Measurements from ENCODE around the gene ZFP36L2. TPM values are rescaled to one million over a fixed set of nuclear protein-coding genes. Genes with fewer than 3 reads are reported as not detected.

ZFP36L2 gene
- total RNA-seq, 1 donor from 2014 or later, result 8.2 TPM

- H3K36me3 ChIP-seq (ENCODE audit: control insufficient read depth, insufficient read depth, low read length), result no peaks in the 10 kb centered on the region
- TF ChIP-seq CTCF (IDR thresholded peaks at IDR 0.05; ENCODE audit: insufficient read depth, low read length, severe bottlenecking), result no peak
- H3K4me3 ChIP-seq (ENCODE audit: low read depth, low read length), result no peak overlapping the region
- no peak for FAIRE-seq
- DNase-seq (ENCODE audit: low read depth), result peak; percentile 44
- H3K27me3 ChIP-seq (ENCODE audit: control insufficient read depth, insufficient read depth, low read length), result no peaks in the 10 kb centered on the region
Observed at GRCh38 chr2:43269706-43270105, 43.3 kb upstream of the ZFP36L2 start.

GRCh38 chr2:43269074-43269572, 42.7 kb upstream of the ZFP36L2 start:
- DNase-seq (ENCODE audit: low read depth), result peak; percentile 35
- no peaks in the 10 kb centered on the region for H3K27me3 ChIP-seq (ENCODE audit: control insufficient read depth, insufficient read depth, low read length)
- no peaks in the 10 kb centered on the region for H3K36me3 ChIP-seq (ENCODE audit: control insufficient read depth, insufficient read depth, low read length)
- no peak overlapping the region for H3K4me3 ChIP-seq (ENCODE audit: low read depth, low read length)
- FAIRE-seq, result no peak
- TF ChIP-seq CTCF (IDR thresholded peaks at IDR 0.05; ENCODE audit: insufficient read depth, low read length, severe bottlenecking), result no peak

GRCh38 chr2:43268066-43268953, 41.9 kb upstream of the ZFP36L2 start:
- no peak for TF ChIP-seq CTCF (IDR thresholded peaks at IDR 0.05; ENCODE audit: insufficient read depth, low read length, severe bottlenecking)
- FAIRE-seq (peak; percentile 32), DNase-seq (ENCODE audit: low read depth) (peak; percentile 77)
- no peaks in the 10 kb centered on the region for H3K36me3 ChIP-seq (ENCODE audit: control insufficient read depth, insufficient read depth, low read length)
- H3K4me3 ChIP-seq (ENCODE audit: low read depth, low read length), result no peak overlapping the region
- H3K27me3 ChIP-seq (ENCODE audit: control insufficient read depth, insufficient read depth, low read length), result no peaks in the 10 kb centered on the region

- no peaks in the 10 kb centered on the region for H3K27me3 ChIP-seq (ENCODE audit: control insufficient read depth, insufficient read depth, low read length)
- no peak for TF ChIP-seq CTCF (IDR thresholded peaks at IDR 0.05; ENCODE audit: insufficient read depth, low read length, severe bottlenecking)
- FAIRE-seq (no peak), DNase-seq (ENCODE audit: low read depth) (no peak)
- H3K4me3 ChIP-seq (ENCODE audit: low read depth, low read length), result no peak overlapping the region
- no peaks in the 10 kb centered on the region for H3K36me3 ChIP-seq (ENCODE audit: control insufficient read depth, insufficient read depth, low read length)
Observed at GRCh38 chr2:43267381-43267780, 41.0 kb upstream of the ZFP36L2 start.

GRCh38 chr2:43266711-43267111, 40.3 kb upstream of the ZFP36L2 start:
- no peak for TF ChIP-seq CTCF (IDR thresholded peaks at IDR 0.05; ENCODE audit: insufficient read depth, low read length, severe bottlenecking)
- Histone ChIP-seq H3K4me3 (ENCODE audit: low read depth, low read length) (no peak overlapping the region), H3K27me3 (ENCODE audit: control insufficient read depth, insufficient read depth, low read length) (no peaks in the 10 kb centered on the region), H3K36me3 (ENCODE audit: control insufficient read depth, insufficient read depth, low read length) (no peaks in the 10 kb centered on the region)
- DNase-seq (ENCODE audit: low read depth), result no peak
- peak; percentile 40 for FAIRE-seq

Data from bronchial epithelial cell (primary cell).